Upper lobe of left lung (tissue), 4 donors: Measurements from ENCODE around the gene MKLN1.
A peak's percentile ranks its signal among the peaks of the same experiment; 100 is the strongest.

ENCODE experiments used
- CTCF ChIP-seq, 6 experiments: fragments of 450-650 bp in 4 of 6; fragments of 200-600 bp in 2 of 6; sonication (generic) in 2 of 6; IDR thresholded peaks; one replicate each; pipeline ENCODE4 v1.5.1; 2016 to 2019; ENCODE audit warnings: antibody characterized with exemption in 6 of 6
- EP300 ChIP-seq, 4 donors: sonication (generic); formaldehyde crosslinking; IDR thresholded peaks; one replicate each; pipeline ENCODE4 v1.5.1; 2017; ENCODE audit warnings: antibody characterized with exemption in 4 of 4, control low read depth in 2 of 4
- POLR2AphosphoS5 ChIP-seq, 2 donors: sonication (generic); formaldehyde crosslinking; IDR thresholded peaks; one replicate each; pipeline ENCODE4 v1.5.1; 2017; ENCODE audit warnings: antibody characterized with exemption in 2 of 2

- TF ChIP-seq CTCF (IDR thresholded peaks at IDR 0.05) (no peak), POLR2AphosphoS5 (IDR thresholded peaks at IDR 0.05) (peak in 1 of 2 donors; percentile 63), EP300 (IDR thresholded peaks at IDR 0.05) (peak in 1 of 4 donors; percentile 26)
Measured at GRCh38 chr7:131521651-131522163, 194.0 kb downstream of the MKLN1 start.
